CD4-positive, alpha-beta T cell treated with Interleukin-17A for 4 hours (primary cell): ENCODE results near the gene KYAT1.
"Not testable (repeated sequence)": the region's sequence is repeated elsewhere in the genome, so short reads cannot be mapped to it uniquely, and the experiment has no call there.

Experiments
- DNase-seq: peaks from one replicate; pipeline ENCODE4 v3.0.0-alpha.2; 2020; ENCODE audit warnings: mixed read lengths

KYAT1 gene

DNA sequence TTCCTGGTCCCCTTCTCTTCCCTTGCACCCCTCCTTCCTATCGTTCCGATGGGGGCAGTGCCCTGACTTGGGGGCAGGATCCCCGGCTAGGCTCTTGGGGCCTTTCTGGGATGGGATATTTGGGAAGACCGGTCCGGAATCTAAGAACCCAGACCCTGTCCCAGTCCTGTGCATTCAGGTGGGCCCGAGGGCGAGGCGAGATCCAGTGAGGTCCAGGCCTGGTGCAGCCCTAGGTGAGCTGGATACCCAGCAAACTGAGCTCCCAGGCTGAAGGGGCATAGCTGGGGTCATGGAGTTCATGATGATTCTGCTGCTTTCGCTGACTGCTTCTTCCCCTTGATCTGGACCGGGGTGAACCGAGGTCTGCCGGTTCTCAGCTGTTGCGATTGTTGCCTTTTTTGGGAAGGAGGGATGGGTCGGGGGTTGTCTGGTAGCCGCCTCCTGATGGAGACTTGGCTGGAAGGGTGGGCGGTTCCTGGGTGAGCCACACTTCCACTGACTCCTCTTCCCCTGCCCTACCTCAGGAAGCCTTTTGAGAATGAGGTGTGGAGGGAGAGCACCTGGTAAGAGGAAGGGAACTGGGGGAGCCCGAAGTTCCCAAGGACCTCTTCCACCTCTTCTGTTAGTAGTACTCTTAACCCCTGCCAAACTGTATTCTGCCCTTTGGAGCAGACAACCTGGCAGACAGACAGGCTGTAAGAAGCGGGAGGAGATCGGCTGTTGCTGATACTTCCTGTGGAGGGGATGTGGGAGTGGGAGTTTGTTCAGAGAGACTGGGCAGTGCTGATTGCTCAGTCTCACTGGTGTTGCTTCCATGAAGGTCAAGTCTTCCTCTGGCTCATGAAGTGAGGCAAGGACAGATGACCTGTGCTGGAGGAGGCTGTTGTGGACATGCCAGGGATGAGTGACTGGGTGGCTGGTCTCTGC lies 1.2 kb upstream of the KYAT1 start:
- peak; percentile 31 for DNase-seq

DNA sequence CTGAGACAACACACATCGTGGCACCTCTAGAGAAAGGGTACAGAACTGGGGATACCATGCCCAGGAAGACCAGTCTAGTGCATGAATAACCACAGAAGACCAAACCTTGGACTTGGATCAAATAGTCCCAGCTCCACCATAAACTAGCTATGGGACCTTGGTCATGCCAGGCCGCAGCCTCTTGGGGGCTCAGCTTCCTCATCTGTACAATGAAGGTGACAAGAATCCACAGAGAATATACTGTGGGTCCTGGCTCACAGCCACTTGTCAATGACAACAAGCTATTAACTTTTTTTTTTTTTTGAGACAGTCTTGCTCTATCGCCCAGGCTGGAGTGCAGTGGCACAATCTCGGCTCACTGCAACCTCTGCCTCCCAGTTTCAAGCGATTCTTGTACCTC lies 3.9 kb downstream of the KYAT1 start:
- no peak for DNase-seq

DNA sequence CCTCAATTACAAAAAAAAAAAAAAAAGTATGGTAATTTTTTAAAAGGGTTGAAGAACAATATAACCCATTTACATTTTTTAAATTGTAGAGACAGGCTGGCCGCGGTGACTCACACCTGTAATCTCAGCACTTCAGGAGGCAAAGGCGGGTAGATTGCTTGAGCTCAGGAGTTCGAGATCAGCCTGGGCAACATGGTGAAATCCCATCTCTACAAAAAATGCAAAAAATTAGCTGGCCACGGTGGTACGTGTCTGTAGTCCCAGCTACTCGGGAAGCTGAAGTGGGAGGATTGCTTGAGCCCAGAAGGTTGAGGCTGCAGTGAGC lies 10.8 kb downstream of the KYAT1 start:
- DNase-seq, result not testable (repeated sequence)

DNA sequence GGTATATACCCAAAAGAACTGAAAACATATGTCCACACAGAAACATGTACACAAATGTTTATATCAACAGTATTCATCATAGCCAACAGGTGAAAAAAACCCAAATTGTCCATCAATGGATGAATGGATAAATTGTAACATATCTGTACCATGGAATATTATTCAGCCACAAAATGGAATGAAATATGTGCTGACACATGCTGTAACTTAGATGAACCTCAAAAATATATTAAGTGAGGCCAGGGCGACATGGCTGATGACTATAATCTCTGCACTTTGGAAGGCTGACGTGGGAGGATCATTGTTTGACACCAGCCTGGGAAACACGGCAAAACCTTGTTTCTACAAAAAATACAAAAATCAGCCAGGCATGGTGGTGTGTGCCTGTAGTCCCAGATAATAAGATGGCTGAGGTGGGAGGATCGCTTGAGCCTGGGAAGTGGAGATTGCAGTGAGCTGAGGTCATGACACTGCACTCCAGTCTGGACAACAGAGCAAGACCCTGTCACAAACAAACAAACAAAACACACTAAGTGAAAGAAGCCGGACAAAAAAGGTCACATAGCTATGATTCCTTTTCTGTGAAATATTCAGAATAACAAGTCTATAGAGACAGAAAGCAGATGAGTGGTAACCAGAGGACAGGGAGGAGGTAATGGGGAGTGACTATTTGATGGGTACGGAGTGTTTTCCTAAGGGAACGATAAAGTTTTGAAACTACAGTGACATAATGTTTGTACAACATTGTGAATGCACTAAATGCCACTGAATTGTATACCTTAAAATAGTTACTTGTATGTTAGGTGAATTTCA lies 11.4 kb downstream of the KYAT1 start:
- no peak for DNase-seq

DNA sequence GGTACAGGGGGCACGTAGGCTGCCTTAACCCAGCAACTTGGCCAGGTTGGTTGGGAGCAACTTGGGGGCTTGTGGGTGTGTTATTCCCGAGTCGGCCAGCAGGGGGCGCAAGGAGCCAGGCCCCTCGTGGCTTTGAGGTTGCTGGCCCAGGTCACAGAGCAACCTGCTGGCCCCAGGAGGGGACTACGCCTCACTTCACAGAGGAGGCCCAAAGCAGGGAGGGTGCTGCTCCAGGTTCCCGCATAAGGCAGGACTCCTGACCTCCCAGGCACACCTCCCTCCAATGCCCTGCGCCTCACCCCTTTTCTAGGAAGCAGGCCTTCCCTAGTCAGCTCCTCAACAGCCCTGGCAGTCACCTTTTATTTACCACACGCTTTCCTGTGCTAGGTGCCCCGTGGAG lies 18.1 kb downstream of the KYAT1 start:
- peak; percentile 91 for DNase-seq

DNA sequence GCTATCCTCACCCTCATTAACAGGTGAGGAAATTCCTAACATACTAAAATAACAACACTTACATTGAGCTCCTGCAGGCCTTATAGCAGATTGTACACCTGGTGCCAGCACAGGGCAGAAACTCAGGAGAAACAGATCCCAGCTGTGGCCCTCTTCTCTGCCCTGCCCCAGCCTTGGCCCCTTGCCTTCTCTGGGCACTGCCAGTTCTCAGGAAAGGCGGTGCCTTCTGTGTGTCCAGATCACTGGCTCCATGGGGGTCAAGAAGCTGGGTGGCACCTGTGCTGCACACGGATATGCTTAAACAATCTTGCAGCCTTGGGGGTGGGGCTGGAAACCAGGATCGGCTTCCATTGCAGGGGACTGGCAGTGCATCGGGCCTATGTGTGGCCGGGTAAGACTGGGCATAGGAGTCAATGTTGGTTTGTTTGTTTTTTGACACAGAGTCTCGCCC lies 19.3 kb downstream of the KYAT1 start:
- no peak for DNase-seq

DNA sequence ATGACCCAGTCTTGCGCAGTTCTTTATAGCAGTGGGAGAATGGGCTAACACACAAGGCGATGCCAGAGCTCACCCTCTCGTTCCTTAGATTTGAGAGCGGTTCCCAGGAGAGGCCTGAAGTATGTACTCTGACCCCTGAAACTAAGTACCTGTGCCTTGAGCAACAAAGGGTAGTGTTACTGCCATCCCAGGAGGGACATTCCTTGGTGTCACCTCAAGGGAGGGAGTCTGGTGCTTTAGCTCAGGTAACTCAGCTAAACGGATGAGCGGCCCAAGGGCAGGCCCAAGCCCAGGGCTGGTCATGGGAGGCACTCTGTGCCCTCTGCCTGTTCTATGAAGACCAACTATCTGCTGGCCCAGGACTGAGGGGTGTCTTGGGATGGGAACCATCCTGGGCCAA lies 20.2 kb downstream of the KYAT1 start:
- no peak for DNase-seq

DNA sequence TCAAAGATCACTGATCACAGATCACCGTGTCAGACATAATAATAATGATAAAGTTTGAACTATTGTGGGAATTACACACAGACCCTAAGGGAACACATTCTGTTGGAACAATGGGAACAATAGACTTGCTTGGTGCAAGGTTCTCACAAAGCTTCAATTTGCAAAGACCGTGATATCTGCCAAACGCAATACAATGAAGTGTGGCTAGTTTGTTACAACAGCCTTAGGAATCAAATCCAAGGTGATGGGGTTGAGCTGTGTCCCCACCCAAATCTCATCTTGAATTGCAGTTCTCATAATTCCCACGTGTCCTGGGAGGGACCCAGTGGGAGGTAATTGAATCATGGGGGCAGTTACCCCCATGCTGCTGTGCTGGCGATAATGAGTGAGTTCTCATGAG lies 20.8 kb downstream of the KYAT1 start:
- DNase-seq, result no peak

DNA sequence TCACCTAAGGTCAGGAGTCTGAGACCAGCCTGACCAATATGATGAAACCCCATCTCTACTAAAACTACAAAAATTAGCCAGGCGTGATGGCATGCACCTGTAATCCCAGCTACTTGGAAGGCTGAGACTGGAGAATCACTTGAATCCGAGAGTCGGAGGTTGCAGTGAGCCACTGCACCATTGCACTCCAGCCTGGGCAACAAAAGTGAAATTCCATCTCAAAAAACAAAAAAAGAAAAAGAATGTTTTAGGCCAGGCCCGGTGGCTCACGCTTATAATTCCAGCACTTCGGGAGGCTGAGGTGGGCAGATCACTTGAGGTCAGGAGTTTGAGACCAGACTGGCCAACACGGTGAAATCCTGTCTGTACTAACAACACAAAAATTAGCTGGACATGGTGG lies 23.3 kb downstream of the KYAT1 start:
- DNase-seq, result not testable (repeated sequence)

DNA sequence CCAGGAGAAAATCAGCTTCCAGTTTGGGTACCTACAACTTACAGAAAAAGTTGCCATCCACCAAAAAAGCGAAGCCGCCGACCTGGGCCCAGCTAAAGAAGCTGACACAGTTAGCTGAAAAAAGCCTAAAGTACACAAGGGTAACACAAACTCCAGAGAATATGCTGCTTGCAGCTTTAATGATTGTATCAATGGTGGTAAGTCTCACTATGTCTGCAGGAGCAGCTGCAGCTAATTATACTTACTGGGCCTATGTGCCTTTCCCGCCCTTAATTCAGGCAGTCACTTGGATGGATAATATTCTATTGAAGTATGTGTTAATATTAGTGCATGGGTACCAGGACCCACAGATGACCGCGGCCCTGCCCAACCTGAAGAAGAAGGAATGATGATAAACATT lies 27.3 kb downstream of the KYAT1 start:
- not testable (repeated sequence) for DNase-seq

DNA sequence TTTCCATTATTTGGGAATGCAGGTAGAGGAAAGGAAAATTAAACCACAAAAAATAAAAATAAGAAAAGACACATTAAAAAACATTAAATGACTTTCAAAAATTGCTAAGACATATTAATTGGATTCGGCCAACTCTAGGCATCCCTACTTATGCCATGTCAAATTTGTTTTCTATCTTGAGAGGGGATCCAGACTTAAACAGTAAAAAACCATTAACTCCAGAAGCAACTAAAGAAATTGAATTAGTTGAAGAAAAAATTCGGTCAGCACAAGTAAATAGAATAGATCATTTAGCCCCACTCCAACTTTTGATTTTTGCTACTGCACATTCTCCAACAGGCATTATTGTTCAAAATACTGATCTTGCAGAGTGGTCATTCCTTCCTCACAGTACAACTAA lies 29.1 kb downstream of the KYAT1 start:
- DNase-seq, result not testable (repeated sequence)

DNA sequence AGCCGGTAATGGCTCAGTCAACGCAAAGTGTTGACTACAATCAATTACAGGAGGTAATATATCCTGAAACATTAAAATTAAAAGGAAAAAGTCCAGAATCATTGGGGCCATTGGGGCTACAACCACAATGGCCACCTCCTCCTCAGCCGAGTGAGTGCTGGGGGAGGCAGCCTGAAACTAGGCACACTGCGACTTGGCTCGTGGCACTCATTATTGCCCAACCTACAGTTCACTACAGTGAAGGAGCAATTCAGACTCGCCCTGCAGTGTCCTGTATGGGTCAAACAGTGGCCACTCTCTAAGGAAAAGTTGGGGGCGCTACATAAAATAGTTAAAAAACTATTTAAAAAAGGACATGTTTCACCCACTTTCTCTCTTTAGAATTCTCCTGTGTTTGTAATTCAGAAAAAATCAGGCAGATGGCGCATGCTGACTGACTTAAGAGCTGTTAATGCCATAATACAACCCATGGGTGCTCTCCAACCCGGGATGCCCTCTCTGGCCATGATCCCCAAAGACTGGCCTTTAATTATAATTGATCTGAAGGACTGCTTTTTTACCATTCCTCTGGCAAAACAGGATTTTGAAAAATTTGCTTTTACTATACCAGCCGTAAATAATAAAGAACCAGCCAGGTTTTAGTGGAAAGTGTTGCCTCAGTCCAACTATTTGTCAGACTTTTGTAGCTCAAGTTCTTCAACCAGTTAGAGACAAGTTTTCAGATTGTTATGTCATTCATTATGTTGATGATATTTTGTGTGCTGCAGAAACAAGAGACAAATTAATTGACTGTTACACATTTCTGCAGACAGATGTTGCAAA lies 29.8 kb downstream of the KYAT1 start:
- DNase-seq, result peak; percentile 8

DNA sequence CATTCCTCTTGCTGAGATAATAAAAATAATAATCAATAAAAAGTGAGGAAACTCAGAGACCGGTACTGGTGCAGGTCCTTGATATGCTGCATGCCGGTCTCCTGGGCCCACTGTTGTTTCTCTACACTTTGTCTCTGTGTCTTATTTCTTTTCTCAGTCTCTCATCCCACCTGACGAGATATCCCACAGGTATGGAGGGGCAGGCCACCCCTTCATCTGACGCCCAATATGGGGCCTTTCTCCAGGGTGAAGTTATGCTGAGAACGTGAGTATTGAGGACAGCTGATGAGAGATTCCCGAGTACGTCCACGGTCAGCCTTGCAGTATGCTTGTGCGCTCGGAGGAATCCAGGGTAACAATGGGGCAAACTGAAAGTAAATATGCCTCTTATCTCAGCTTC lies 30.7 kb downstream of the KYAT1 start:
- DNase-seq, result not testable (repeated sequence)

DNA sequence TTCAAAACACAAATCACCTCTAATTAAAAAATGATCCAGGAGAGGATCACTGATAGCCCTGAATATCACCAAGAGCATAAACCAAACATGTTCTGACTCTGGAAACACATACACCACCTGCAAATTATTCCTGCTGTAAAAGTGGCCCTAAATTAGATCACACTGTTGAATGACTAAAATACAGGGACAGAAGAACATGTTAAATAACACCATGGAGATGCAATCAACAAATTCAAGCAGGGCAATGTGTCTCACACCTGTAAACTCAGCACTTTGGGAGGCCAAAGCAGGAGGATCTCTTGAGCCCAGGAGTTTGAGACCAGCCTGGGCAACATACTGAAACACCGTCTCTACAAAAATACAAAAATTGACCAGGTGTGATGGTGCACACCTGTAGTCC lies 33.9 kb downstream of the KYAT1 start:
- DNase-seq, result no peak

DNA sequence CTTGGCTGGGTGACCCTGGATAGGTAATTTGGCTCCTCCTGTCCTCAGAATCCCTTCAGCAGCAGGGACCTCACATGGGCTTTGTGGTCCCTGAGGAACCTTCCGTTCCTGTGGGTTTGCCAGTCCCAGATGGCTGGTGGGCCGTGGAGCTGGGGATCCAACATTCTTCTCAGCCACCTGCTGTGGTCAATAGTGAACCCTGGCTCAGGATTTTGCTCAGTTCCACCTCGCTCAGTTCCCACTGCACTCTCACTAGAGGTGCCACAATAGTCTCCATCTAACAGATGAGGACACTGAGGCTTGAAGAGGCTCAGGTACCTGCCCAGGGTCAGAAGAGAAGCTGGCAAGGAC lies 35.1 kb downstream of the KYAT1 start:
- no peak for DNase-seq

DNA sequence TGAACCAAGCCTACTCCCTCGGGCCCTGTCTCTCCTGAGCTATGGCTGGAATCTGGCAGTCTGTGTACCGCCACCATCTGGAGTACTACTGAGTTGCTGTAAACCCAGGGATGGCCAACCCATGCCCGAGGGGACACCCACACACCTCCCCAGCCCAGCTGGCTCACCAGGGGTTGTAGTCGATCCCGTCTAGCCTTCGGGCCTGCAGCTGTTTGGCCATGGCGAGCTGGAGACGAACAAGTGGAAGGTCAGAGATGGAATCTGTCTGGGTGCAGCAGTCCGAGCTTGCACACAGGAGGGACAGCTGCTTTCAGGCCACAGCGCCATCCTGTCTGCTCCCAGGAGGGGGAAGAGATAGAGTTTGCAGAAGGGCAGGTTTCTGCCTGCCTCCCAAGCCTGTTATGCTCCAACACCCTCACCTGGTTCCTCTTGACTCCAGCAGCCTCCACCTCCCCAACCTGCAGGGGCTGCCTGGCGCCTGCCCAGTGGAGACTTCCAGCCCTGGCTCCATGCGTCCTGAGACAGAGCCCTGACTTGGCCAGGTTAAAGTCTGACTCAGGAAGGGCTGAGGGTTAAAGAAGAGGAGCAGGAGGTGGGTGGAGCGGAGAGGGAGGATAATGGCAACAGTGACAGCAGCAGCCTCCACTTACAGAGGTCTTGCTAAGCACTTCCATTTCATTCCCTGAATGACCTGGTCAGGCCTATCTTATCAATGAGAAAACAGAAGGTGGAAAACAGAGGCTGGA lies 36.4 kb downstream of the KYAT1 start:
- no peak for DNase-seq

DNA sequence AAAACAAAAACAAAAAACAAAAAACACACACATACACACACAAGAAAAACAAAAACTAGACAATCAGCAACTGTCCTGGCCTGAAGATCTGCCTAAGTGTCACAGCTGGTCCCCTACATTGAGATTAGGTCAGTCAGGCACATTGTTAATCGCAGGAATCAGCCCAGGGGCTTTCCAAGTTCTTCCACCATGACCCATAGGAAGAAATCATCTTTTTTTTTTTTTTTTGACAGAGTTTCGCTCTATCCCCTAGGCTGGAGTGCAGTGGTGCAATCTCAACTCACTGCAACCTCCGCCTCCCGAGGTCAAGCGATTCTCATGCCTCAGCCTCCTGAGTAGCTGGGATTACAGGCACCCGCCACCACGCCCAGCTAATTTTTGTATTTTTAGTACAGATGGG lies 38.6 kb downstream of the KYAT1 start:
- not testable (repeated sequence) for DNase-seq

DNA sequence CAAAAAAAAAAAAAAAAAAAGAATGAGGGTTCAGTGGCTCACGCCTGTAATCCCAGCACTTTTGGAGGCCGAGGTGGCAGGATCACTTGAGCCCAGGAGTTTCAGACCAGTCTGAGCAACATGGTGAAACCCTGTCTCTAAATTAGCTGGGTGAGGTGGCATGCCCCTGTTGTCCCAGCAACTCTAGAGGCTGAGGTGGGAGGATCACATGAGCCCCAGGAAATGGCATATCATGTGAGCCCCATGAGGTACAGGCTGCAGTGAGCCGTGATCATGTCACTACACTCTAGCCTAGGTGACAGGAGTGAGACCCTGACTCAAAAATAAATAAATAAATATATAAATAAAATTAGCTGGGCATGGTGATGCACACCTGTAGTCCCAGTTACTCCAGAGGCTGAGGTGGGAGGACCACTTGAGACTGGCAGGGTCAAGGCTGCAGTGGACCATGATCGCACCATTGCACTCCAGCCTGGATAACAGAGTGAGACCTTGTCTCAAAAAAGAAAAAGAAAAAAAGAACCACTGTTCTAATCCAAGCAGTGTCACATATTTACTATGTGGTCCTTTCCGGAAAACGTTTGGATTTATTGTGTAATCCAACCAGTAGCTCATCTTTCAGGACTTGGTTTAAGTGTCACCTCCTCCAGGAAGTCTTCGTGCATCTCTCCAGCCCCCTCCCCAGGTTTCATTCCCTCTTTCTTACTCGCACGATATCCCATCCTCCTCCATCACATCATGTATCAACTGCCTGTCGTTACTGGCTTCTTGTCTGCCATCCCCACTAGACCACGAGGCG lies 39.9 kb downstream of the KYAT1 start:
- DNase-seq, result no peak

DNA sequence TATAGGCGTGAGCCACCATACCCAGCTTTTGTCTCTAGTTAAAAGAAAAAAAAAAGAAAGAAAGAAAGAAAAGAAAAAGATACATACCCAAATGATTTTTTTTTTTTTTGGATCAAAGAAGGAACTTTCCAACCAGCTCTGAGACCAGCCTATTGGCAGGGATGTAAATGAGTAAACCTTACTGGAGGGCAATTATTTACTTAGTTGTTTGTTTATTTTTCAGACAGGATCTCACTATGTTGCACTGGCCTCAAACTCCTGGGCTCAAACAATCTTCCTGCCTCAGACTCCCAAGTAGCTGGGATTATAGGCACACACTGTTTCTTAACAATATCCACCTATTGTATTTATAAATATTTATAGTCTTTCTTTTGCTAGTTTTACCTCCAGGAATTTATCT lies 41.2 kb downstream of the KYAT1 start:
- no peak for DNase-seq

DNA sequence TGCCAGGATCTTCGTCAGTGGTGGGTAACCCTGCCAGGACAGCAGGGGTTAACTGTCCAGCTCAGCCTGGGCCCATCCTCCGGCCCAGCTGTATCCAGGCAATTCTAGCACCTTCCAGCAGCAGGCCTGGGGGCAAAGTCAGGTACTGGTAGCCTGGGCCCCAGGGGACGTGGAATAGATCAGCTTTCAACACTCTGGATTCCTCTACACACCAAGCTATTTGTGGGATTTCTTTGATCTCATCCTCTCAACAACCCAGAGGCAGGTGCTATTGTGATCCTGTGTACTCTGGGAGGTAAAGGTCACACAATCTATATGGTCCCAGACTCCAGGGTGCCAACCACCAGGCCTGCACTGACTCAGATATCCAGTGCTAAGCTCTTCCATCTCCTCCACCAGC lies 43.4 kb downstream of the KYAT1 start:
- no peak for DNase-seq

DNA sequence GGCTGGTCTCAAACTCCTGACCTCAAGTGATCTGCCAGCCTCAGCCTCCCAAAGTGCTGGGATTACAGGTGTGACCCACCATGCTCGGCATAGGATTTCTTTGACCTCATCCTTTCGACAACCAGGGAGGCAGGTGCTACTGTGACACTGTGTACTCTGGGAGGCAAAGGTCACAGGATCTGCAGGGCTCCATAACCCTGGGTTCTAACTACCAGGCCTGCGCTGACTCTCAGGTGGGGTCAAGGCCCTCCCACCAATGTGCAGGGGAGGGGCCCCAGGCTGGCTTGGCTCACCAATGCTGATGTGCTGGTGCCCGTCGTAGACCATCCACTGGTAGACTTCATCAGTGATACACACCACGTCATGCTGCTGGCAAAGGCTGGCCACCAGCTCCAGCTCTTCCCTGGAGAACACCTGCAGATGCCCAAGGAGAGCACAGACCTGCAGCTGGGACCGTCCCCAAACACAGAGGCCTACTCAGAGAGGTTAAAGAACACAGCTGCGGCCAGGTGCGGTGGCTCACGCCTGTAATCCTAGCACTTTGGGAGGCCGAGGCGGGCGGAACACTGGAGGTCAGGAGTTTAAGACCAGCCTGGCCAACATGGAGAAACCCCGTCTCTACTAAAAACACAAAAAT lies 45.1 kb downstream of the KYAT1 start:
- no peak for DNase-seq
